Bronchial epithelial cell (primary cell): Measurements from ENCODE around the gene ZNF652. TPM values are rescaled to one million over a fixed set of nuclear protein-coding genes. Genes with fewer than 3 reads are reported as not detected.
"Not testable (repeated sequence)": the region's sequence is repeated elsewhere in the genome, so short reads cannot be mapped to it uniquely, and the experiment has no call there.

Experiments used
- DNase-seq: peaks from one replicate; pipeline ENCODE4 v3.0.0-alpha.2; 2010; ENCODE audit warnings: low read depth
- FAIRE-seq: peaks from 2 replicates; lab custom pipeline; 2011; peaks lifted over from hg19 to GRCh38; lab: Jason Lieb, UNC
- H3K27me3 ChIP-seq: 2 replicates; pipeline ENCODE4 v1.5.1; 2011; ENCODE audit warnings: low read length; ENCODE audit not compliant: control insufficient read depth, insufficient read depth
- H3K36me3 ChIP-seq: 2 replicates; pipeline ENCODE4 v1.5.1; 2011; ENCODE audit warnings: low read length; ENCODE audit not compliant: control insufficient read depth, insufficient read depth
- H3K4me3 ChIP-seq: 2 replicates; pipeline ENCODE4 v1.5.1; 2011; ENCODE audit warnings: mild to moderate bottlenecking, low read depth, low read length, control low read depth
- CTCF ChIP-seq: IDR thresholded peaks from 2 replicates; pipeline ENCODE4 v1.5.1; 2011; ENCODE audit warnings: mild to moderate bottlenecking, moderate library complexity, low read length, control low read depth, inconsistent platforms; ENCODE audit not compliant: insufficient read depth, severe bottlenecking
- total RNA-seq: library from RNA; depleted of rRNA; stranded (reverse); fragments of >200 nt; gene quantifications from 2 replicates; pipeline ENCODE4 v1.2.1, GENCODE V29; 2014

Gene ZNF652
- total RNA-seq, 1 donor from 2014 or later, result 5.3 TPM

- Histone ChIP-seq H3K4me3 (no peak overlapping the region), H3K36me3 (peaks cover 7% of the 10 kb centered on the region), H3K27me3 (no peaks in the 10 kb centered on the region)
- FAIRE-seq, result no peak
- DNase-seq, result no peak
- TF ChIP-seq CTCF, result no peak
Observed at GRCh38 chr17:49399995-49400394, 37.9 kb upstream of the ZNF652 start.

GRCh38 chr17:49397586-49397985 is 35.5 kb upstream of the ZNF652 start:
- TF ChIP-seq CTCF, result no peak
- no peaks in the 10 kb centered on the region for H3K36me3 ChIP-seq
- no peaks in the 10 kb centered on the region for H3K27me3 ChIP-seq
- DNase-seq (no peak), FAIRE-seq (no peak)
- no peak overlapping the region for H3K4me3 ChIP-seq

- FAIRE-seq (no peak), DNase-seq (no peak)
- Histone ChIP-seq H3K36me3 (no peaks in the 10 kb centered on the region), H3K4me3 (no peak overlapping the region), H3K27me3 (no peaks in the 10 kb centered on the region)
- no peak for TF ChIP-seq CTCF
Observed at GRCh38 chr17:49393491-49394255, 31.6 kb upstream of the ZNF652 start.

- TF ChIP-seq CTCF, result no peak
- DNase-seq (no peak), FAIRE-seq (no peak)
- Histone ChIP-seq H3K4me3 (no peak overlapping the region), H3K27me3 (no peaks in the 10 kb centered on the region), H3K36me3 (no peaks in the 10 kb centered on the region)
Observed at GRCh38 chr17:49390548-49391324, 28.7 kb upstream of the ZNF652 start.

- FAIRE-seq, DNase-seq, H3K27me3 ChIP-seq, H3K36me3 ChIP-seq, H3K4me3 ChIP-seq: not testable (repeated sequence)
Observed at GRCh38 chr17:49389514-49390347, 27.7 kb upstream of the ZNF652 start.
